ENCODE results near the gene PHOX2B.
"Not testable (repeated sequence)": the region's sequence is repeated elsewhere in the genome, so short reads cannot be mapped to it uniquely, and the experiment has no call there.

The PHOX2B gene

GRCh38 chr4:41747230-41748055 lies 1.1 kb downstream of the PHOX2B start:
- DNase-seq = no peak

GRCh38 chr4:41746440-41747229 lies 1.9 kb downstream of the PHOX2B start:
- DNase-seq = no peak

- DNase-seq = no peak
These were observed 2.5 kb downstream of the PHOX2B start for GRCh38 chr4:41746025-41746439.

GRCh38 chr4:41745292-41746024 lies 3.1 kb downstream of the PHOX2B start:
- no peak for DNase-seq

GRCh38 chr4:41744572-41745291 lies 3.8 kb downstream of the PHOX2B start:
- DNase-seq = no peak

GRCh38 chr4:41741354-41741753 lies 7.2 kb downstream of the PHOX2B start:
- no peak for DNase-seq

- not testable (repeated sequence) for DNase-seq
These were observed 11.0 kb downstream of the PHOX2B start for GRCh38 chr4:41737491-41737890.

GRCh38 chr4:41734371-41734770 lies 14.2 kb downstream of the PHOX2B start:
- no peak for DNase-seq

GRCh38 chr4:41731569-41732126 lies 16.9 kb downstream of the PHOX2B start:
- DNase-seq = no peak

- DNase-seq = no peak
These were observed 20.0 kb downstream of the PHOX2B start for GRCh38 chr4:41728573-41728913.

- DNase-seq = no peak
These were observed 20.5 kb downstream of the PHOX2B start for GRCh38 chr4:41727861-41728572.

GRCh38 chr4:41725254-41725653 lies 23.3 kb downstream of the PHOX2B start:
- no peak for DNase-seq

- DNase-seq = no peak
These were observed 25.2 kb downstream of the PHOX2B start for GRCh38 chr4:41723286-41723685.

- no peak for DNase-seq
These were observed 26.3 kb downstream of the PHOX2B start for GRCh38 chr4:41722181-41722580.

GRCh38 chr4:41719417-41719816 lies 29.1 kb downstream of the PHOX2B start:
- DNase-seq = no peak

- no peak for DNase-seq
These were observed 29.6 kb downstream of the PHOX2B start for GRCh38 chr4:41718907-41719306.

- DNase-seq = no peak
These were observed 33.4 kb downstream of the PHOX2B start for GRCh38 chr4:41715155-41715554.

GRCh38 chr4:41714364-41715000 lies 34.0 kb downstream of the PHOX2B start:
- DNase-seq = no peak

GRCh38 chr4:41713768-41714167 lies 34.8 kb downstream of the PHOX2B start:
- no peak for DNase-seq

- no peak for DNase-seq
These were observed 36.1 kb downstream of the PHOX2B start for GRCh38 chr4:41712425-41712824.

GRCh38 chr4:41711654-41712053 lies 36.9 kb downstream of the PHOX2B start:
- not testable (repeated sequence) for DNase-seq
